A172 (cell line): ENCODE data around the gene BTBD2. TPM values are rescaled to one million over a fixed set of nuclear protein-coding genes. Genes with fewer than 3 reads are reported as not detected.
"Not testable (repeated sequence)": the region's sequence is repeated elsewhere in the genome, so short reads cannot be mapped to it uniquely, and the experiment has no call there.

Source experiments
- DNase-seq: peaks from one replicate; pipeline ENCODE4 v3.0.0-alpha.2; 2015; ENCODE audit warnings: low spot score
- total RNA-seq: library from RNA; depleted of rRNA; stranded (reverse); fragments of >200 nt; shearing (Covaris generic); gene quantifications from 2 replicates; pipeline ENCODE4 v1.2.3, GENCODE V29; 2014

BTBD2 gene
- total RNA-seq, 1 experiment from 2014 or later = 60.4 TPM

- no peak for DNase-seq
These were observed 1.4 kb downstream of the BTBD2 start for GRCh38 chr19:2014131-2014571.

- DNase-seq = no peak
These were observed 1.9 kb downstream of the BTBD2 start for GRCh38 chr19:2013683-2013961.

GRCh38 chr19:2012941-2013682 lies 2.4 kb downstream of the BTBD2 start:
- no peak for DNase-seq

- DNase-seq = no peak
These were observed 4.3 kb downstream of the BTBD2 start for GRCh38 chr19:2011169-2011568.

GRCh38 chr19:2010135-2010668 lies 5.3 kb downstream of the BTBD2 start:
- DNase-seq = no peak

GRCh38 chr19:2003874-2004273 lies 11.6 kb downstream of the BTBD2 start:
- DNase-seq = no peak

- no peak for DNase-seq
These were observed 15.5 kb downstream of the BTBD2 start for GRCh38 chr19:1999856-2000515.

GRCh38 chr19:1998712-1999708 lies 16.5 kb downstream of the BTBD2 start:
- no peak for DNase-seq

- DNase-seq = no peak
These were observed 17.9 kb downstream of the BTBD2 start for GRCh38 chr19:1997353-1998233.

GRCh38 chr19:1992759-1993260 lies 22.7 kb downstream of the BTBD2 start:
- no peak for DNase-seq

GRCh38 chr19:1991018-1991913 lies 24.2 kb downstream of the BTBD2 start:
- DNase-seq = no peak

GRCh38 chr19:1990230-1991017 lies 25.1 kb downstream of the BTBD2 start:
- DNase-seq = no peak

GRCh38 chr19:1989513-1990229 lies 25.8 kb downstream of the BTBD2 start:
- no peak for DNase-seq

- DNase-seq = not testable (repeated sequence)
These were observed 27.1 kb downstream of the BTBD2 start for GRCh38 chr19:1988464-1988863.

GRCh38 chr19:1987197-1988187 lies 28.0 kb downstream of the BTBD2 start:
- DNase-seq = no peak

GRCh38 chr19:1986357-1987162 lies 29.0 kb downstream of the BTBD2 start:
- no peak for DNase-seq
